ENCODE measurements around the gene AGRN.

AGRN gene

DNA sequence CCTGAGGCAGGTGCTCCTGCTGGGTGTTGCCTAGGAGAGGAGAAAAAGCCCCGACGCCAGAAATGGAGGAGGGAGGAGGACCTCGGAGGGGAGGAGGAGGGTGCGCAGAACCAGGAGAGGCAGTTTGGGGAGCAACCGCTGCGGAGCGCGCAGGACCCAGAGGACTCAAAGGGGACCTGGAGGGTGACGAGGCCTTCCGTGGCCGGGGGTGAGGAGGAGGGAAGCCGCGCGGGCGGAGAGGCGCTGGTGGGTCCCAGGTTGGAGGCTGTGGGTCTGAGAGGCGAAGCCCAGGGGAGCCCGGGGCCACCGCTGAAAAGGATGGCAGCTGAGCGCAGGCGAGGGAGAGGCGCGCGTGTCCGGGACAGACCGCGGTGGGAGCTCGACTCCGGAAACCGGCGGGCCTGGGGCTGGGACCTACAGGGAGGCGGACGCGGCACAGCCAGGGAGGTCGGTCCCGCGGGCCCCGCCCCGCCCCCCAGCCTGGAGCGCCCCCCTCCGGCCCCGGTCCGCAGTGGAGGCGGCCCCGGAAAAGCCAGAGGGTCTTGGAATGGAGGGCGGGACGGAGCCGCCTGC is 39.1 kb downstream of the AGRN start:
- H3K18ac ChIP-seq (ENCODE audit: low read depth in 1 of 2, low read length in 2 of 2): peak overlapping the region in 1 of 2 experiments; percentile 66
- peaks cover 0 to 31% of the 10 kb centered on the region in 2 experiments for H3K36me3 ChIP-seq (ENCODE audit: control insufficient read depth in 1 of 2, insufficient read depth in 2 of 2, low read depth in 1 of 2, low read length in 2 of 2)
- no peak overlapping the region for H2AK5ac ChIP-seq (ENCODE audit: low read length, severe bottlenecking)
- H2BK15ac ChIP-seq (ENCODE audit: low read depth, poor library complexity, severe bottlenecking): peak overlapping the region; percentile 80
- DNase-seq: peak; percentile 37
- H3K79me1 ChIP-seq (replicated peaks; ENCODE audit: low read length, poor library complexity, severe bottlenecking): peaks cover 7% of the 10 kb centered on the region
- peak overlapping the region; percentile 37 for H2AFZ ChIP-seq (ENCODE audit: low read depth, low read length)
- peaks cover 0 to 62% of the 10 kb centered on the region in 2 experiments for H3K27me3 ChIP-seq (ENCODE audit: control insufficient read depth in 1 of 2, insufficient read depth in 1 of 2, low read length in 2 of 2)
- H3K9ac ChIP-seq (ENCODE audit: low read length): no peak overlapping the region
- 2% methylated on average over 36 of the region's 48 CpGs for WGBS
- peak overlapping the region; percentile 67 for H4K8ac ChIP-seq (ENCODE audit: low read length)
- no peaks in the 10 kb centered on the region for H3K9me3 ChIP-seq (ENCODE audit: control insufficient read depth, low read length)
- peak overlapping the region in 1 of 2 experiments; percentile 26 for H3K14ac ChIP-seq (ENCODE audit: low read length in 2 of 2)
- peak overlapping the region; percentile 95 for H3K4me2 ChIP-seq (ENCODE audit: low read length, poor library complexity, severe bottlenecking)
- H2BK120ac ChIP-seq (ENCODE audit: low read depth, low read length): no peak overlapping the region
- no peak overlapping the region for H2BK5ac ChIP-seq (ENCODE audit: low read depth, low read length, poor library complexity, severe bottlenecking)
- peak overlapping the region; percentile 6 for H4K91ac ChIP-seq (ENCODE audit: low read length)
- peak overlapping the region in 1 of 2 experiments; percentile 71 for H3K4me3 ChIP-seq (ENCODE audit: insufficient read depth in 1 of 2, low read depth in 1 of 2, low read length in 2 of 2)
- no peak overlapping the region for H3K27ac ChIP-seq (ENCODE audit: low read length, poor library complexity, severe bottlenecking)
- peak overlapping the region in 1 of 2 experiments; percentile 89 for H3K23ac ChIP-seq (ENCODE audit: low read length in 2 of 2)
- H3K4ac ChIP-seq (ENCODE audit: low read depth in 1 of 2, low read length in 2 of 2): no peak overlapping the region
- peaks cover 61% of the 10 kb centered on the region for H3K4me1 ChIP-seq (ENCODE audit: control insufficient read depth, insufficient read depth, low read depth, low read length)
- H2BK12ac ChIP-seq (ENCODE audit: low read length in 2 of 2): peak overlapping the region in 1 of 2 experiments; percentile 69

DNA sequence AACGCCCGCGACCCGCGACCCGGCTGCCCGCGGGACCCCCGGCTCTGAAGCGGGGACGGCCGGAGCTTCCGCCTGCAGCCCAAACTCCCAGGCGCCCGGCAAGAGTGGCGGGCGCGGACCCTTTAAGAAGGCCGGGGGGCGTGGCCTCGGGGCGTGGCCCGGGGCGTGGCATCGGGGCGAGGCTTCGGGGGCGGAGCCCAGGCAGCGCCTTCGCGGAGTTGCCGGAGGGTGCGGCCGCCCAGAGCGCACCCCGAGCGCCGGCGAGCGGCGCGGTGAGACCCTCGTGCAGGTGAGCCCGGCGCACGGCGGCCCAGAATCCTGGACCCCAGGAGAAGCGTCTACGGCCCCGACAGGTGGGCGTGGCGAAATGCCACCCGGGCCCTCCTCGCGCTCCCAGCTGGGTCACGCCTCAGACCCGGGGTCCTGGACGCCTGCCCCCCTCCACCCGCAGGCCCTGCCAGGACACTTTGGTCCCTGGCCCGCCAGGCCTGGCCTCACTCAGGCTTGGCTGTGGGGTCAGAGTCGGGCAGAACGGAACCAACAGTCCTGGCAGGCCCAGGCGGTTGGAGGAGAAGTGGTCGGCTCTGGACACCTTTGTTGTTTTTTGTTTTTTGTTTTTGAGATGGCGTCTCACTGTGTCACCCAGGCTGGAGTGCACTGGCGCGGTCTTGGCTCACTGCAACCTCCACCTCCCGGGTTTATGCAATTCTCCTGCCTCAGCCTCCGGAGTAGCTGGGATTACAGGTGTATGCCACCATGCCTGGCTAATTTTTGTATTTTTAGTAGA is 39.8 kb downstream of the AGRN start:
- Histone ChIP-seq H3K9me3 (ENCODE audit: control insufficient read depth, low read length) (no peaks in the 10 kb centered on the region), H3K9ac (ENCODE audit: low read length) (no peak overlapping the region), H4K91ac (ENCODE audit: low read length) (no peak overlapping the region), H2BK15ac (ENCODE audit: low read depth, poor library complexity, severe bottlenecking) (peak overlapping the region; percentile 80), H3K27ac (ENCODE audit: low read length, poor library complexity, severe bottlenecking) (no peak overlapping the region), H3K4ac (ENCODE audit: low read depth in 1 of 2, low read length in 2 of 2) (no peak overlapping the region), H3K79me1 (replicated peaks; ENCODE audit: low read length, poor library complexity, severe bottlenecking) (peaks cover 7% of the 10 kb centered on the region), H4K8ac (ENCODE audit: low read length) (peak overlapping the region; percentile 67), H3K23ac (ENCODE audit: low read length in 2 of 2) (peak overlapping the region in 1 of 2 experiments; percentile 50), H3K14ac (ENCODE audit: low read length in 2 of 2) (peak overlapping the region in 1 of 2 experiments; percentile 66), H3K4me3 (ENCODE audit: insufficient read depth in 1 of 2, low read depth in 1 of 2, low read length in 2 of 2) (peak overlapping the region; percentile 53 to 71), H2BK120ac (ENCODE audit: low read depth, low read length) (no peak overlapping the region), H2BK12ac (ENCODE audit: low read length in 2 of 2) (no peak overlapping the region), H3K4me1 (ENCODE audit: control insufficient read depth, insufficient read depth, low read depth, low read length) (peaks cover 61% of the 10 kb centered on the region), H3K4me2 (ENCODE audit: low read length, poor library complexity, severe bottlenecking) (peak overlapping the region; percentile 95), H2AFZ (ENCODE audit: low read depth, low read length) (no peak overlapping the region), H3K27me3 (ENCODE audit: control insufficient read depth in 1 of 2, insufficient read depth in 1 of 2, low read length in 2 of 2) (peaks cover 0 to 67% of the 10 kb centered on the region in 2 experiments), H3K18ac (ENCODE audit: low read depth in 1 of 2, low read length in 2 of 2) (peak overlapping the region; percentile 15 to 66), H3K36me3 (ENCODE audit: control insufficient read depth in 1 of 2, insufficient read depth in 2 of 2, low read depth in 1 of 2, low read length in 2 of 2) (peaks cover 0 to 24% of the 10 kb centered on the region in 2 experiments), H2AK5ac (ENCODE audit: low read length, severe bottlenecking) (no peak overlapping the region), H2BK5ac (ENCODE audit: low read depth, low read length, poor library complexity, severe bottlenecking) (no peak overlapping the region)
- peak; percentile 70 for DNase-seq
- 6% methylated on average over 66 of the region's 69 CpGs for WGBS

DNA sequence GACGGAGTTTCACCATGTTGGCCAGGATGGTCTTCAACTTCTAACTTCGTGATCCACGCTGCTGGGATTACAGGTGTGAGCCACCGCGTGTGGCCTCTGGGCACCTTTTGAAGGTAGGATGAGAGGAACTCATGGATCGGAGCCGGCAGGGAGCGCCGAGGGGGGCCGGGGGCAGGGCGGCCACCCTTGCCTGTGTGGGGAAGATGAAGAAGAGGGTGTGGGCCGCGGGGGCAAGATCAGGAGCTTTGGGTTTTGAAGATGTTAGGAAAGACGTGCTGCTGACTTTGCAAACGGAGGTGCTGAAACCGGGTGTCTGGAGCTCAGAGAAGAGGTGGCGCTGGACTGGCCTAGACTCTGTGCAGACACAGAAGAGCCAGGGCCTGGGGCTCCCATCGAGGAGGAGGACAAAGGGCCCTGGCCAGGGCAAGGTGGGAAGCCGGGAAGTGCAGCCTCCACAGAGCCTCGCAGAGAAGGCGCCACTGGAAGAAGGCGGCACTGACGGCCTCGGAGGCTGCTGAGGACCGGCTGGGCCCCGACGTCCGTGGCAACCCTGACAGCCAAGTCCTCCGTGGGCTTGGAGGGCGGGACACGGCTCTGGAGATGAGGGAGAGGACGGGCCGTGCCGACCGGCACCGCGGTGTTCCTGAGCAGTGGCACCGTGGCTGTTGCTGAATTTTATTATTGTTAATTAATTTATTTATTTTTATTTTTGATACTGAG is 40.5 kb downstream of the AGRN start:
- peaks cover 7% of the 10 kb centered on the region for H3K79me1 ChIP-seq (replicated peaks; ENCODE audit: low read length, poor library complexity, severe bottlenecking)
- H2AFZ ChIP-seq (ENCODE audit: low read depth, low read length): no peak overlapping the region
- no peak overlapping the region for H2BK5ac ChIP-seq (ENCODE audit: low read depth, low read length, poor library complexity, severe bottlenecking)
- no peak overlapping the region for H3K27ac ChIP-seq (ENCODE audit: low read length, poor library complexity, severe bottlenecking)
- H3K4ac ChIP-seq (ENCODE audit: low read depth in 1 of 2, low read length in 2 of 2): no peak overlapping the region
- H3K36me3 ChIP-seq (ENCODE audit: control insufficient read depth in 1 of 2, insufficient read depth in 2 of 2, low read depth in 1 of 2, low read length in 2 of 2): peaks cover 0 to 17% of the 10 kb centered on the region in 2 experiments
- peaks cover 0 to 69% of the 10 kb centered on the region in 2 experiments for H3K27me3 ChIP-seq (ENCODE audit: control insufficient read depth in 1 of 2, insufficient read depth in 1 of 2, low read length in 2 of 2)
- H4K8ac ChIP-seq (ENCODE audit: low read length): no peak overlapping the region
- no peak overlapping the region for H3K4me3 ChIP-seq (ENCODE audit: insufficient read depth in 1 of 2, low read depth in 1 of 2, low read length in 2 of 2)
- H3K9ac ChIP-seq (ENCODE audit: low read length): no peak overlapping the region
- peaks cover 61% of the 10 kb centered on the region for H3K4me1 ChIP-seq (ENCODE audit: control insufficient read depth, insufficient read depth, low read depth, low read length)
- H2BK12ac ChIP-seq (ENCODE audit: low read length in 2 of 2): no peak overlapping the region
- H3K18ac ChIP-seq (ENCODE audit: low read depth in 1 of 2, low read length in 2 of 2): no peak overlapping the region
- DNase-seq: no peak
- WGBS: 64% methylated on average over 30 of the region's 38 CpGs
- H3K23ac ChIP-seq (ENCODE audit: low read length in 2 of 2): no peak overlapping the region
- no peak overlapping the region for H2BK15ac ChIP-seq (ENCODE audit: low read depth, poor library complexity, severe bottlenecking)
- no peak overlapping the region for H2BK120ac ChIP-seq (ENCODE audit: low read depth, low read length)
- no peak overlapping the region for H2AK5ac ChIP-seq (ENCODE audit: low read length, severe bottlenecking)
- H4K91ac ChIP-seq (ENCODE audit: low read length): no peak overlapping the region
- no peaks in the 10 kb centered on the region for H3K9me3 ChIP-seq (ENCODE audit: control insufficient read depth, low read length)
- no peak overlapping the region for H3K4me2 ChIP-seq (ENCODE audit: low read length, poor library complexity, severe bottlenecking)
- H3K14ac ChIP-seq (ENCODE audit: low read length in 2 of 2): no peak overlapping the region
